HepG2 (cell line): Measurements from ENCODE around the gene RNASE13. TPM values are rescaled to one million over a fixed set of nuclear protein-coding genes. Genes with fewer than 3 reads are reported as not detected.
A peak's percentile ranks its signal among the peaks of the same experiment; 100 is the strongest.

Experiments
- ATAD3A ChIP-seq: sonication (generic); formaldehyde crosslinking; IDR thresholded peaks from 2 replicates; pipeline ENCODE4 v1.4.0; 2020; ENCODE audit warnings: missing genetic modification reagents
- ATM ChIP-seq: fragments of 450-650 bp; IDR thresholded peaks from 2 replicates; pipeline ENCODE4 v1.7.1; 2017; ENCODE audit warnings: mild to moderate bottlenecking, borderline replicate concordance
- EHMT2 ChIP-seq: fragments of 200-600 bp; sonication (generic); IDR thresholded peaks from 2 replicates; pipeline ENCODE4 v1.7.0; 2017; ENCODE audit warnings: antibody characterized with exemption, low read depth, low read length, borderline replicate concordance
- FOSL1 ChIP-seq: sonication (generic); formaldehyde crosslinking; IDR thresholded peaks from 2 replicates; pipeline ENCODE4 v1.9.0; 2021; ENCODE audit warnings: missing genetic modification reagents, borderline replicate concordance
- FOXK2 ChIP-seq: fragments of 450-650 bp; IDR thresholded peaks from 2 replicates; pipeline ENCODE4 v1.6.1; 2016
- HOXA9 ChIP-seq: sonication (generic); formaldehyde crosslinking; IDR thresholded peaks from 2 replicates; pipeline ENCODE4 v1.8.1; 2022; ENCODE audit warnings: missing genetic modification reagents, mild to moderate bottlenecking, moderate library complexity, borderline replicate concordance
- KLF15 ChIP-seq: sonication (generic); formaldehyde crosslinking; IDR thresholded peaks from 2 replicates; pipeline ENCODE4 v1.8.1; 2023; ENCODE audit warnings: borderline replicate concordance, mild to moderate bottlenecking, inconsistent platforms, missing genetic modification reagents, mixed read lengths
- RELA ChIP-seq: sonication (generic); formaldehyde crosslinking; IDR thresholded peaks from 2 replicates; pipeline ENCODE4 v1.4.0; 2020; ENCODE audit warnings: missing genetic modification reagents
- RFXAP ChIP-seq: sonication (generic); formaldehyde crosslinking; IDR thresholded peaks from 2 replicates; pipeline ENCODE4 v1.4.0; 2020; ENCODE audit warnings: missing genetic modification reagents, borderline replicate concordance
- TMF1 ChIP-seq: sonication (generic); formaldehyde crosslinking; IDR thresholded peaks from 2 replicates; pipeline ENCODE4 v1.8.1; 2022; ENCODE audit warnings: low read depth, missing genetic modification reagents
- ZBTB3 ChIP-seq: sonication (generic); formaldehyde crosslinking; IDR thresholded peaks from 2 replicates; pipeline ENCODE4 v1.4.0; 2020; ENCODE audit warnings: low read depth, mild to moderate bottlenecking, moderate library complexity, missing genetic modification reagents, borderline replicate concordance
- ZBTB38 ChIP-seq: sonication (generic); formaldehyde crosslinking; IDR thresholded peaks from 2 replicates; pipeline ENCODE4 v1.5.1; 2020; ENCODE audit warnings: mild to moderate bottlenecking, missing genetic modification reagents
- ZNF225 ChIP-seq: sonication (generic); formaldehyde crosslinking; IDR thresholded peaks from 2 replicates; pipeline ENCODE4 v1.4.0; 2020; ENCODE audit warnings: mild to moderate bottlenecking, missing genetic modification reagents
- ZNF570 ChIP-seq: sonication (generic); formaldehyde crosslinking; IDR thresholded peaks from 2 replicates; pipeline ENCODE4 v1.4.0; 2020; ENCODE audit warnings: mild to moderate bottlenecking, missing genetic modification reagents, borderline replicate concordance
- polyA plus RNA-seq, 8 experiments: library from polyadenylated mRNA; depleted of rRNA in 3 of 8; stranded (reverse) in 7 of 8; unstranded in 1 of 8; fragments of >200 nt; fragmentation: Illumina TruSeq in 4 of 8; extraction: Trizol in 4 of 8; gene quantifications; 2 replicates each; pipeline versions ENCODE4 v1.2.1 to v1.2.3, GENCODE V29; 2011 to 2016; ENCODE audit warnings: low read depth in 4 of 8, missing spikeins in 1 of 8, mixed read lengths in 1 of 8; ENCODE audit not compliant: insufficient read depth in 1 of 8
- total RNA-seq, 5 experiments: library from RNA; depleted of rRNA; stranded (reverse); fragments of >200 nt; fragmentation: Illumina TruSeq; extraction: Trizol; gene quantifications; 2 replicates each; pipeline ENCODE4 v1.2.3, GENCODE V29; 2016; ENCODE audit warnings: low read depth in 1 of 5
- TF ChIP-seq, protein P1 (sequence below): sonication (generic); formaldehyde crosslinking; IDR thresholded peaks from 2 replicates; pipeline ENCODE4 v1.5.0; 2020; ENCODE audit warnings: mild to moderate bottlenecking, missing genetic modification reagents, borderline replicate concordance
- TF ChIP-seq, protein P2 (sequence below): sonication (generic); formaldehyde crosslinking; IDR thresholded peaks from 2 replicates; pipeline ENCODE4 v1.4.0; 2020; ENCODE audit warnings: missing genetic modification reagents
- TF ChIP-seq, protein P3 (sequence below): sonication (generic); formaldehyde crosslinking; conservative IDR thresholded peaks from 2 replicates; pipeline ENCODE4 v1.8.0; 2022; ENCODE audit warnings: low read depth, missing genetic modification reagents
- TF ChIP-seq, protein P4 (sequence below): sonication (generic); formaldehyde crosslinking; IDR thresholded peaks from 2 replicates; pipeline ENCODE4 v1.8.0; 2022; ENCODE audit warnings: mild to moderate bottlenecking, missing genetic modification reagents, moderate library complexity

Gene RNASE13
- total and polyA plus RNA-seq, 2 of the 13 experiments (the other 11 are each of a cell fraction or from before 2014, with no cell fraction given) = 1.0 TPM; not detected in 1

DNA sequence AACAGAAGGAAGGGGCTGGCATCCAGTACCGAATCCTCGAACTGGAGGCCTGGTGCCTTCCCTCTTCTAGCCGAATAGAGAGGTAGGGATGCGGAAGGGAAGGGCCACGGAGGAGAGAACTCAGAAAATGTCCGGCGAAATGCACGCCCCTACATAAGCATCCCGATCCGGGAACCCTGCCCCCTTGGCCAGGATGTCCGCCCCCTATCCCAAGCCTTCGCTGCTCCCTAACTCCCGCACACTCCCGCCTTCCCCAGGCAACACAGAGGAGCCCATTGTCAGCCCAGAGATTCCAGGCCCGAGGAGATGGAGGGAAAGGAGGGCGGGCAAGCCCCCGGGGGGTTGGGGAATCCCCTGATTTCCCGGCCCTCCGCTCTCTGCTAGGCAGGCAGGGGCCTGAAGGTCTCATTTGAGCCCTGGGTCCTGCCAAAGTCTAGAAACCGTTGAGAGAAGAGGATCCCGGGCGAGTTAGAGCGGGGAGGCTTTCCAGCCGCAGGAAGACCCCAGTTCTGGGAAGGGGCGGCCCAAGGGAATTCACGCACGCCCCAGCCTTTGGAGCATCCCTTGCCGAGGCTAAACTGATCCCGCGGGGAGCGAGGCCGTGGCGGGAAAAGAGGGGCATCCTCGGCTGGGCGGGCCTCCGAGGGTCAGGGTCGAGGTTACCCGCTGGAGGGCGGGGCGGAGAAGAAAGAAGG is 34.9 kb upstream of the RNASE13 start (continued):
- TF ChIP-seq, protein P1, sequence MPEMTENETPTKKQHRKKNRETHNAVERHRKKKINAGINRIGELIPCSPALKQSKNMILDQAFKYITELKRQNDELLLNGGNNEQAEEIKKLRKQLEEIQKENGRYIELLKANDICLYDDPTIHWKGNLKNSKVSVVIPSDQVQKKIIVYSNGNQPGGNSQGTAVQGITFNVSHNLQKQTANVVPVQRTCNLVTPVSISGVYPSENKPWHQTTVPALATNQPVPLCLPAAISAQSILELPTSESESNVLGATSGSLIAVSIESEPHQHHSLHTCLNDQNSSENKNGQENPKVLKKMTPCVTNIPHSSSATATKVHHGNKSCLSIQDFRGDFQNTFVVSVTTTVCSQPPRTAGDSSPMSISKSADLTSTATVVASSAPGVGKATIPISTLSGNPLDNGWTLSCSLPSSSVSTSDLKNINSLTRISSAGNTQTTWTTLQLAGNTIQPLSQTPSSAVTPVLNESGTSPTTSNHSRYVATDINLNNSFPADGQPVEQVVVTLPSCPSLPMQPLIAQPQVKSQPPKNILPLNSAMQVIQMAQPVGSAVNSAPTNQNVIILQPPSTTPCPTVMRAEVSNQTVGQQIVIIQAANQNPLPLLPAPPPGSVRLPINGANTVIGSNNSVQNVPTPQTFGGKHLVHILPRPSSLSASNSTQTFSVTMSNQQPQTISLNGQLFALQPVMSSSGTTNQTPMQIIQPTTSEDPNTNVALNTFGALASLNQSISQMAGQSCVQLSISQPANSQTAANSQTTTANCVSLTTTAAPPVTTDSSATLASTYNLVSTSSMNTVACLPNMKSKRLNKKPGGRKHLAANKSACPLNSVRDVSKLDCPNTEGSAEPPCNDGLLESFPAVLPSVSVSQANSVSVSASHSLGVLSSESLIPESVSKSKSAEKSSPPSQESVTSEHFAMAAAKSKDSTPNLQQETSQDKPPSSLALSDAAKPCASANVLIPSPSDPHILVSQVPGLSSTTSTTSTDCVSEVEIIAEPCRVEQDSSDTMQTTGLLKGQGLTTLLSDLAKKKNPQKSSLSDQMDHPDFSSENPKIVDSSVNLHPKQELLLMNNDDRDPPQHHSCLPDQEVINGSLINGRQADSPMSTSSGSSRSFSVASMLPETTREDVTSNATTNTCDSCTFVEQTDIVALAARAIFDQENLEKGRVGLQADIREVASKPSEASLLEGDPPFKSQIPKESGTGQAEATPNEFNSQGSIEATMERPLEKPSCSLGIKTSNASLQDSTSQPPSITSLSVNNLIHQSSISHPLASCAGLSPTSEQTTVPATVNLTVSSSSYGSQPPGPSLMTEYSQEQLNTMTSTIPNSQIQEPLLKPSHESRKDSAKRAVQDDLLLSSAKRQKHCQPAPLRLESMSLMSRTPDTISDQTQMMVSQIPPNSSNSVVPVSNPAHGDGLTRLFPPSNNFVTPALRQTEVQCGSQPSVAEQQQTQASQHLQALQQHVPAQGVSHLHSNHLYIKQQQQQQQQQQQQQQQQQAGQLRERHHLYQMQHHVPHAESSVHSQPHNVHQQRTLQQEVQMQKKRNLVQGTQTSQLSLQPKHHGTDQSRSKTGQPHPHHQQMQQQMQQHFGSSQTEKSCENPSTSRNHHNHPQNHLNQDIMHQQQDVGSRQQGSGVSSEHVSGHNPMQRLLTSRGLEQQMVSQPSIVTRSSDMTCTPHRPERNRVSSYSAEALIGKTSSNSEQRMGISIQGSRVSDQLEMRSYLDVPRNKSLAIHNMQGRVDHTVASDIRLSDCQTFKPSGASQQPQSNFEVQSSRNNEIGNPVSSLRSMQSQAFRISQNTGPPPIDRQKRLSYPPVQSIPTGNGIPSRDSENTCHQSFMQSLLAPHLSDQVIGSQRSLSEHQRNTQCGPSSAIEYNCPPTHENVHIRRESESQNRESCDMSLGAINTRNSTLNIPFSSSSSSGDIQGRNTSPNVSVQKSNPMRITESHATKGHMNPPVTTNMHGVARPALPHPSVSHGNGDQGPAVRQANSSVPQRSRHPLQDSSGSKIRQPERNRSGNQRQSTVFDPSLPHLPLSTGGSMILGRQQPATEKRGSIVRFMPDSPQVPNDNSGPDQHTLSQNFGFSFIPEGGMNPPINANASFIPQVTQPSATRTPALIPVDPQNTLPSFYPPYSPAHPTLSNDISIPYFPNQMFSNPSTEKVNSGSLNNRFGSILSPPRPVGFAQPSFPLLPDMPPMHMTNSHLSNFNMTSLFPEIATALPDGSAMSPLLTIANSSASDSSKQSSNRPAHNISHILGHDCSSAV (CRISPR knock-in tag) = no peak
- TF ChIP-seq FOSL1 (no peak), FOXK2 (no peak), ZNF570 (CRISPR knock-in tag) (0 out of 2 replicates have a peak, but pooled peaks have one; percentile 23), RELA (CRISPR knock-in tag) (peak; percentile 89), RFXAP (CRISPR knock-in tag) (no peak), EHMT2 (no peak), HOXA9 (CRISPR knock-in tag) (peak; percentile 78; the same call in 1 of the 2 replicates), ZNF225 (CRISPR knock-in tag) (no peak), TMF1 (CRISPR knock-in tag) (no peak), ZBTB3 (CRISPR knock-in tag) (no peak), ZBTB38 (CRISPR knock-in tag) (no peak), KLF15 (CRISPR knock-in tag) (no peak), ATM (no peak), ATAD3A (CRISPR knock-in tag) (no peak)
- TF ChIP-seq, protein P2, sequence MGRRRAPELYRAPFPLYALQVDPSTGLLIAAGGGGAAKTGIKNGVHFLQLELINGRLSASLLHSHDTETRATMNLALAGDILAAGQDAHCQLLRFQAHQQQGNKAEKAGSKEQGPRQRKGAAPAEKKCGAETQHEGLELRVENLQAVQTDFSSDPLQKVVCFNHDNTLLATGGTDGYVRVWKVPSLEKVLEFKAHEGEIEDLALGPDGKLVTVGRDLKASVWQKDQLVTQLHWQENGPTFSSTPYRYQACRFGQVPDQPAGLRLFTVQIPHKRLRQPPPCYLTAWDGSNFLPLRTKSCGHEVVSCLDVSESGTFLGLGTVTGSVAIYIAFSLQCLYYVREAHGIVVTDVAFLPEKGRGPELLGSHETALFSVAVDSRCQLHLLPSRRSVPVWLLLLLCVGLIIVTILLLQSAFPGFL (CRISPR knock-in tag) = no peak
- TF ChIP-seq, protein P3, sequence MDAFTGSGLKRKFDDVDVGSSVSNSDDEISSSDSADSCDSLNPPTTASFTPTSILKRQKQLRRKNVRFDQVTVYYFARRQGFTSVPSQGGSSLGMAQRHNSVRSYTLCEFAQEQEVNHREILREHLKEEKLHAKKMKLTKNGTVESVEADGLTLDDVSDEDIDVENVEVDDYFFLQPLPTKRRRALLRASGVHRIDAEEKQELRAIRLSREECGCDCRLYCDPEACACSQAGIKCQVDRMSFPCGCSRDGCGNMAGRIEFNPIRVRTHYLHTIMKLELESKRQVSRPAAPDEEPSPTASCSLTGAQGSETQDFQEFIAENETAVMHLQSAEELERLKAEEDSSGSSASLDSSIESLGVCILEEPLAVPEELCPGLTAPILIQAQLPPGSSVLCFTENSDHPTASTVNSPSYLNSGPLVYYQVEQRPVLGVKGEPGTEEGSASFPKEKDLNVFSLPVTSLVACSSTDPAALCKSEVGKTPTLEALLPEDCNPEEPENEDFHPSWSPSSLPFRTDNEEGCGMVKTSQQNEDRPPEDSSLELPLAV (CRISPR knock-in tag) = 0 out of 2 replicates have a peak, but pooled peaks have one; percentile 54
- TF ChIP-seq, protein P4, sequence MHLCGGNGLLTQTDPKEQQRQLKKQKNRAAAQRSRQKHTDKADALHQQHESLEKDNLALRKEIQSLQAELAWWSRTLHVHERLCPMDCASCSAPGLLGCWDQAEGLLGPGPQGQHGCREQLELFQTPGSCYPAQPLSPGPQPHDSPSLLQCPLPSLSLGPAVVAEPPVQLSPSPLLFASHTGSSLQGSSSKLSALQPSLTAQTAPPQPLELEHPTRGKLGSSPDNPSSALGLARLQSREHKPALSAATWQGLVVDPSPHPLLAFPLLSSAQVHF (CRISPR knock-in tag) = 0 out of 2 replicates have a peak, but pooled peaks have one; percentile 70
